ENCODE measurements around the gene CDH18.

The CDH18 gene

DNA sequence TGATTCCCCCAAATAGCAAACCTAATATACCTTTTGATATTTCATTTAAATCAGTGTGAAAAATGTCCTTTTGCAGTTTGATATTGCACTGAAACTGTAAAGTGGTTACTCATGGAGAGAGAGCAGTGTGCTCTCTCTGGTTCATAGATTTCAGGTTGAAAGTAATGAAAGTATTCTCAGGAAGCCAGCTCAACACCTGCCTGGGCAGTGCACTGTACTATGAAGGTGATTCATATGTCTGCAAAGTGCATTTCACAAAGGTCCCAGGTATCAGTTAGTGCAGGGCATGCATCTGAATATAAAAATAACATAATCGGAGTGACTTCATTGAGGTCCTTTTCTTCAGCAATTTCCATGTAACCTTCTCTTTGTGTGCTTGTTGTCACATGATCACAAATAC lies 274.3 kb downstream of the CDH18 start:
- DNase-seq = no peak

DNA sequence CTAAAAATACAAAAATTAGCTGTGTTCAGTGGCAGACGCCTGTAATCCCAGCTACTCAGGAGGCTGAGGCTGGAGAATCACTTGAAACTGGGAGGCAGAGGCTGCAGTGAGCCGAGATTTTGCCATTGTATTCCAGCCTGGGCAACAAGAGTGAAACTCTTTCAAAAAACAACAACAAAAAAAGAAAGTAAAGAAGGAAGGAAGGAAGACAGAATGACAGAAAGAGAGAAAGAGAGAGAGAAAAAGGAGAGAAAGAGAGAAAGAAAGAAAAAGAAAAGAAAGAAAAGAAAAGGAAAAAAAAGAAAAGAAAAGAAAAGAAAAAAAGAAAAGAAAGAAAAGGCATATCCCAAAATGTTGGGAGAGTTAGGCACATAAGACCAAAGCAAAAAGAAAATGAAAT lies 278.6 kb downstream of the CDH18 start:
- no peak for DNase-seq

DNA sequence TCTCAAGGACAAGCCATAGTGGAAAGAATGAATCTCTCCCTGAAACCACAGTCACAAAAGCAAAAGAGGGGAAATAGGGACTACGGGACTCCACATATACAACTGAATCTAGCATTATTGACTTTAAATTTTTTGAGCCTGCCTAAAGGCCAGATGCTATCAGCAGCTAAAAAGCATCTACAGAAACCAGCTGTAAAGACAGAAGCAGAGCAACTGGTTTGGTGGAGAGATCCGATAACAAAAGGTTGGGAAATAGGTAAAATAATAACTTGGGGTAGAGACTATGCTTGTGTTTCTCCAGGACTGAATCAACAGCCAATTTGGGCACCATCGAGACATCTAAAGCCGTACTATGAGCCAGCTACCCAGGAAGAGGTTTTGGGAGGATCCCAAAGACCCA lies 281.2 kb downstream of the CDH18 start:
- DNase-seq = no peak

DNA sequence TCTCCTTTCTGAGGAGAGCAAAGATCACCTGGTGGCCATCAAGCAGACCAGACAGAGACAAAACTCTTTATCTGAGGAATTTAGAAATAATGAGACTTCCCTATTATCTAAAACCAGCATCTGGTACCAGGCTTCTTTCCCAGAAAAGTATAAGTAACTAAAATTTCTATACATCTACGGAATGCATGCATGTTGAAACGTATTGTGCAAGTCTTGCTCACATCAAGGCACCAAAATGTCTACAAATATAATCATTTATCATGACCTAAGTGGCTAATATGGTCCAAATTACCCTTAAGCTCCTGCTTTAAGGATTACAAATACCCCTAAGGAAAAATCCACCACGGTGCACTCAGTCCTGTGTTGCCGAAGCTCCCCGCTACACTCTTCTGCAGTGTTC lies 286.3 kb downstream of the CDH18 start:
- DNase-seq = no peak

DNA sequence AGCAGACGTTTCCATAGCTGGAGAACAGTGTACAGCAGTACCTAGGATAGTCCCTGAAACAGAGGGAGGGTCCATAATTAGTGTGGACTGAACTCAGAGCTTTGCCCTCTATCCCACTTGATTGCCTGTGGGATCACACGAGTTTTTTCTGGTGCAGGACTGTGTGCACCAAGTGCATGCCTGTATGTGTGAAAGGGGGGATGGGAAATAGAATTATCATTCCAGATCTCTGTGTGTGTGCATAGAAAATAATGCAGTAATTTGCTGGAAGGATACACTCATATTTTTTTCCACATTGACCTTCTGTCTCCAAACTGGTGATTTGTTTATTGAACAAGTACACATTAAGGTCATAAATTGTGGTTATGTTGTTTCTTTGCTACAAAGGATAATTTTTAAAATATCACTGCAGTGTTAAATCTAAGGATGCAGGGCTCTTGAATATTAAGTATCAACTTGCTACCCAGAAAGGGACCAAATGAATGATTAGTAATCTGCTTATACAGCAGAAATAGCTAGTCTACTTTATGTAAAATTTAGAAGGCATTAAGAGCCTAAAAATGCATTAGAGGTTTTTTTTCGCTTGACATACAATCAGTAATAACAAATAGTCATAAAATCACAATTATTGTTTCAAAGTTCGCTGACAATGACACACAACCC lies 292.9 kb downstream of the CDH18 start:
- DNase-seq = no peak

DNA sequence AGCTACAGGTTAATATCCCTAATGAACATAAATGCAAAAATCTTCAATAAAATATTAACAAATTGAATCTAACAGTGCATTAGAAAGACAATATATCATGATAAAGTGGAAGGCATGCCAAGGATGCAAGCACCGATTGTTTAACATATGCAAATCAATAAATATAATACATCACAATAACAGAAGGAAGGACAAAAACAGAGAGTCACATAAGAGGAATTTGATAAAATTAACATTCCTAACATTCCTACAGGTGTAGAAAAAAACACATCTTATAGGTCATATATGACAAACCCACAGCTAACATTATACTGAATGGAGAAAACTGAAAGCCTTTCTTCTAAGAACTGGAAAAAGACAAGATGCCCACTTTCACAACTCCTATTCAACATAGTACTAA lies 297.0 kb downstream of the CDH18 start:
- no peak for DNase-seq

DNA sequence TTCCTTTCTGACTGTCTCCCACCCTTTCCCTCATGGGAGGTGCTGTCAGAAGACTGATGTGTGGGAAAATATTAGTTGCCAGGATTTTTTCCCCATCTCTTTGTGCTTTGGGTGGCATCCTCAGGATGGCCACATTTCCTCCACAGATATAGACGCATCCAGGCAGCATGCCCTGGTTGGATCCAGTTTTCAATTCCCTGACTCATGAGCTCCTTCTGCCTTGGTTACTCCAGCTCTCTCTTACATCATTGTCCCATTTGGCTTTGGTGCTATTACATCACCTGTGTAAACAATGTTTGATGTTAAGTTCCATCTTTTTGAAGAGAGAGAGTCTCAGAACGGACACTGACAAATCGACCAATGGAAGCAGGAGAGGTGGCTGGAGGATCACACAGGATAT lies 302.5 kb downstream of the CDH18 start:
- DNase-seq = no peak

DNA sequence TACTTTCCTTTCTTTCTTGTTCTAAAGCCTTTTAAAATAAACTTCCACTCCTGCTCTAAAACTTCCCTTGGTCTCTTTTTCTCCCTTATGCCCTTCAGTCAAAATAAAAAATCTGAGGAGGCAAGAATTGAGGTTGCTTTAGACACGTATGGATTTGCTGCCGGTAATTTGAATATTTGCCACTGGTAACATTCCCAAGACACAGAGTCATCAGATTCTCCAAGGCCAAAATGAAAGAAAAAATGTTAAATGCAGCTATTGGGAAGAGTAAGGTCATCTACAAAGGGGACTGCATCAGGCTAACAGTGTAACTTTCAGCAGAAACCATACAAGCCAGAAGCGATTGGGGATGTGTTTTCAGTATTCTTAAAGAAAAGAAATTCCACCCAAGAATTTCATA lies 311.1 kb downstream of the CDH18 start:
- DNase-seq = no peak

DNA sequence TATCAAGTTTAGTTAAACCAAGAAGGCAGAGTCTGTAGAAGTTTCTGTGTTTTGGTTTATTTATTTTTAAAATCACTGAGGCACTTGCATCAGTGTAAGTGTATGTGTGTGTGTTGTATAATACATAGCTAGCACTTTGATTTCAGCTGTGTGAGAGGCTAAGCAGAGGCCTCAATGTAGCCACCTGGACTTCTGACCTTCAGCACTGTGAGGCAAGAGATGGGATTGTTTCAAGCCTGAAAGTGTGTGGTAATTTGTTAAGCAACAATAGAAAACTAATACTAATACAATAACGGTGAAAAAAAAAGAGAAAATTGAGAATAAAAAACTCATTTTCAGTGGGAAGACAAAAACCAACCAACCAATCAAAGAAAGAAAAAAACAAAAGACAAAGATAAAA lies 327.3 kb downstream of the CDH18 start:
- DNase-seq = no peak

DNA sequence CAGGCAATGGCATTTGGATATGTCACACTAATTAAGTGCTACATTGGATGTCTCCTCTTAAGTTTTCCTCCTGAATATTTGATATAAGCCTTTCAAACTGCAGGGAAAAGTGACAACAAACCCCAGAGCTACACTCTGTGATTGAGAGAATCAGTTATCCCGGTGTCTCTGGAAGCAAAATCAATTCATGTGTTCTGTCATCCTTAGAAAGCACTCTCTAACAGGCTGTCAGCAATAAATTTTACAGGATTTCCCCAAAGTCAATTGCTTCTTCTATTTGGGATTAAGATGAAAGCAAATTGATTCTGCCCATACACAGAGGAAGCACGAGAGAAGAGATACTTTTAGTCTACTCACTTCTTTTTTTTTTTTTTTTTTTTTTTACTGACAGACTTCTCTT lies 332.4 kb downstream of the CDH18 start:
- DNase-seq = no peak

DNA sequence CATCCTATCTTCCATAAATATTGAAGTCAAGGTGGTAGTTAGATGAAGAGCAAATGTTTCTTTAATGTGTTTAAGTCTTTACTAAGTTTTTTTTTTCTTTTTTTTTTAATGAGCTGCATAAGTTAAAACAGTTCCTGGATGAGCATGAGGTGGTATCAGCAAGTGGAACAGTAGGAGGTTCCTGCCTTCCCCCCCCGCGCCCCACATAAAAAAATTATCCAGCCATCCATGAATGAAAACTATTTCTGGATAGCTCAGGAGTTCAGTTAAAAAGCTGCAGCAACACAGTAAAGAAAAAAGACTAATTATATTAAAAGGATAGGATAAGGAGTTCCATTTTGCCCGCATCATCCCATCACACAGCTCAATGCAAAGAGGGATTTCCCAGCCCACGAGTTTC lies 349.5 kb downstream of the CDH18 start:
- no peak for DNase-seq

DNA sequence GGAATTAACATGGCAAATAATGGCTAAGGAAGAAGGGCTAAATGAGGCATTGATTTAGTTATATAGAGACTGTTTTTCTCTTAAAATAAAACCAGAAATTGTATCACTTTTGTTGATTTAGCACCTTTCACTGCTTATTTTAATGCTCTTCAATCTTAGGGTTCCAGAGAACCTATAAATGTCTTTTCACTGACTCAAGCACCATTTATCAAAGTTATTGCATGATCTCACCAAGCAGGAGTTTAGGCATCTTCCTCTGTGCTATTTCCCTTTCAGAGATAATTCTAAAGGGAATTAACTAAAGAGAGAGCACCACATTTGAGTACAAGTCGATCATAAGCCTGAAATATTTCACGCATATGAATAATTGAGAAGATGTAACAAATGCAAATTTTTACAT lies 357.1 kb downstream of the CDH18 start:
- DNase-seq = no peak

DNA sequence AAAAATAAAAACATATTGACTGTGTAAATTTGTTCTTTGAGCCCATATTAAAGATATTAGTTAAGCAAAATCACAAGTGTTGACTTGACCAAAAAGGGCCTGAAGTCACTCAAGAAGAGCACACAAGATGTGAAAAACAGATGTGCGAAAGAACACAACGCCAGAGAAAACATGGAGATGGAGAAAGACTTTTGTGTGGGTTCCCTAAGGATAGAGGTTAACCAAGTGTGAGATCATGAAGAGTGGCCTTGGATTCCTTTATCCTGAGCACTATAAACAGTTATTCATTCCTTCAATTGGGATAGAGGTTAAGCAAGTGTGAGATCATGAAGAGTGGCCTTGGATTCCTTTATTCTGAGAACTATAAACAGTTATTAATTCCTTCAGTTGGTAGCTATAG lies 361.8 kb downstream of the CDH18 start:
- no peak for DNase-seq

DNA sequence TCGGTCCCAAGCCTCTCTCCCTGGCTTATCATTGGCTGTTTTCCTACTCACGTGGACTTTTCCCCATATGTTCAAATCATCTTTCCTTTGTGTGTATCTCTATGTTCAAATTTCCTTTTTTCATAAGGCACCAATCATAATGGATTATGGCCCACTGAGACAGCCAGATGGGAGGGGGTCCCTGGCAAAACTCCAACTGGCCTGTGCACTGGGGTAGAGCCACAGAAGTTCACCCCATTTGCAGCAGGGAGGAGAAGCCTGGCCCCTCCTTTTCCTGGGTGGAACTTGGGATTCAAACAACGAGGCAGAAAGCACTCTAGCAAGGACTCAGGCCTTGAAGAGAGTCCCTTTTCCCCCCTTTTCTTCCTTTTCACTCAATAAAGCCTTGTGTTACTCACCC lies 362.4 kb downstream of the CDH18 start:
- no peak for DNase-seq

DNA sequence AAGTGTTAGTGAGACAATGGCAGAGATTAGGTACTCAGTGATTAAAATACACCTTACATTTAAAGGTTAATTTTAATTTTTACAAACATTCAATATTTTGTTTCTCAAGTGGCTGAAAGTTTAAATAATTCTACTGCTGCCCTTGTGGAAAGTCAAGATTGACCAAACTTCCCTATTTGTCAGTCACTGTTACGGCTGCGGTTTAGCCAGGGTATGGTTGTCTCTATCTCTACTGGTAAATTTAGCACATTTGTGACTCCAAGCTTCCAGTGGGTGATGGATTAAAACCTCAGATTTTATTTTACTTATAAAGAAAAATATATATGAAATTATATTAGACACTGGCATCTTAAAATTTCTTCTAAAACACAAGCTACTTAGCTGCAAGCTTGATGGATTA lies 368.4 kb downstream of the CDH18 start:
- no peak for DNase-seq

DNA sequence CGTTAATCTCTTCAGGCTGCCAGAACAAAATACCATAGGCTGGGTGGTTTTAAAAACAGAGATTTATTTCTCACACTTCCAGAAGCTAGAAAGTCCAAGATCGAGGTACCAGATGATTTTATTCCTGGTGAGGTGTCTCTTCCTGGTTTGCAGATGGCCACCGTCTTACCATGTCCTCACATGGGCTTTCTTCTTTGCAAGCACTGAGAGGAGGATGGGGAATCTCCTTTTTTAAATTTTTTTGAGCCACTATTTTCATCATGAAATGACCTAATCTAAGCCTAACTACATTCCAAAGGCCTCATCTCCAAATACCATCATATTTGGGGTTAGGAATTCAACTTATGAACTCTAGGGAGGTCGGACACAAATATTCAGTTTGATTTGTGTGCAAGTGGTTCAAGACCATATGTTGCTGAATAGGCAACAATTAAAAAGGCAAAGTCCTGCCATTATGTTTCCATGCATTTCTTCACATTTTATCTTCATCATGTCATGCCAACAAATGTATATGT lies 371.2 kb downstream of the CDH18 start:
- no peak for DNase-seq

DNA sequence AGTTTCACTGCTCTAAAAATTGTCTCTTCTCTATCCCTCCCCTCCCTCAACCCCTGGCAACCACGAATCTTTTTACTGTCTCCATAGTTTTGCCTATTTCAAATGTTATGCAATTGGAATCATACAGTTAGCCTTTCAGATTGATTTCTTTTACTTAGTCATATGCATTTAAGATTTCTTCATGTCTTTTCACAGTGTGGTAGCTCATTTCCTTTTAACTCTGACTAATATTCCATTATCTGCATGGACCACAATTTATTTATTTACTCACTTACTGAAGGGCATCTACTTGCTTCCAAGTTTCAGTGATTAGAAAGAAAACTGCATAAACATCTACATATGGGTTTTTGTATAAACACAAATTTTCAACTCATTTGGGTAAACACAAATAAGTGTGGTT lies 372.3 kb downstream of the CDH18 start:
- DNase-seq = no peak

DNA sequence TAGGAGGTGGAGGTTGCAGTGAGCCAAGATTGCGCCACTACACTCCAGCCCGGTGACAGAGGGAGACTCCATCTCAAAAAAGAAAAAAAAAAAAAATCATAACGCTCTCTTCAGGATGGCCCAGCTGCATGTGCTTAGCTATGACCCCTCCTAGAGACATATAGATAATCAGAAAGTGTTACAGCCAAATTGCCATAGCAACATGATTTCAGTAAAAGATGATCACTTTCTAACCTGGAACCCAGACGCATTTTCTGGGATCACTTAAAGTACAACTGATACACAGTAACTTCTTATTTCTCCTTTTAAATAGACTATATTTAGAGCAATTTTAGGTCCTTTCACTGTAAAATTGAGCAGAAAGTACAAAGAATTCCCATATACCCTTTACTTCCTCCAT lies 372.9 kb downstream of the CDH18 start:
- DNase-seq = no peak

DNA sequence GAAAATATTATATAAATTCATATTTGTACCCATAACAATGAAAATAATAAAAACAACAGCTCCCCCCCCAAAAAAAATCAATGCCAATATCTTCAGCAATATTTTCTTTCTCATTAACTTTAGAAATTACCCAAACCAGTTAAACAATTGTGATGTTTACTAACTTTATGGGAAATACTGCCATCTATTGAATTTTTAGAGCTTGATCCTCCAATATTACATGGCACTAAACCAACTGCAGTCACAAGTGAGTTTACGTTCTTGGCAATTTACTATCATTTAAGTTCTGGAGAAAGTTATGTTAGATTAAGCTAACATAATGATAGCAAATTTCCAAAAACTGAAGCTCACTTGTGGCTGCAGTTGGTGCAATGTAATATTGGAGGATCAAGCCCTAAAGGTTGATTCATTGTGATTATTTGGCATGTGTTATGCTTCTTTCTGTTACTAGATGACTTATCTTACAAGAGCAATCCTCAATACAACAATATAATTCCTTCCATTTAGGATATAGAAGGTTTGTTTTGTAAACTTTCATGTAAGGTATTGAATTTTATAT lies 379.5 kb downstream of the CDH18 start:
- DNase-seq = no peak

DNA sequence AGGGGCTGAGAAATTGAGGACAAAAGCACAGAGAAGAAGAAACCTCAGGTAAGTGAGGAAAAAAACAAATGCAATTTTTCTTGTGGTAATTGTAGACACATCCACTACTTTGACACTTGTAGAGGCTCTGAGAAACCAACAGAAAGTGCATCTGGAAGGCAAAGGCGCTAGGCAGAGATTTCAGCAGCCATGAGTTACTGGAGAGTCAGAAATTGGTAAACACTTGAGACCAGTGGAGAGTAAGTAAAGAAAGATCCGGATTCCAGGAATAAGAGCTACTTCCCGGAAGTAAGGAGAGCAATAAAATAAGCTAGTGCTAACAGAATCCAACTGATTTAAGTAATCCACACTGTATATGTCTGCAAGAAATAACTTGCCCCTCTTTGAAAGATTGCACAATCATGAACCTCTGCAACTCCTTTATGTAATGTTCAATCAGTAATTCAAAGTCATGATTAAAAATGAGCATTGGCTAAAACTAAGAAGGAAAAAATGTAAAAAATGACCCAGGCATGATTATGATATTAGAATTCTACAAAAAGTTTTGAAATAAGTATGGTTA lies 382.1 kb downstream of the CDH18 start:
- no peak for DNase-seq

DNA sequence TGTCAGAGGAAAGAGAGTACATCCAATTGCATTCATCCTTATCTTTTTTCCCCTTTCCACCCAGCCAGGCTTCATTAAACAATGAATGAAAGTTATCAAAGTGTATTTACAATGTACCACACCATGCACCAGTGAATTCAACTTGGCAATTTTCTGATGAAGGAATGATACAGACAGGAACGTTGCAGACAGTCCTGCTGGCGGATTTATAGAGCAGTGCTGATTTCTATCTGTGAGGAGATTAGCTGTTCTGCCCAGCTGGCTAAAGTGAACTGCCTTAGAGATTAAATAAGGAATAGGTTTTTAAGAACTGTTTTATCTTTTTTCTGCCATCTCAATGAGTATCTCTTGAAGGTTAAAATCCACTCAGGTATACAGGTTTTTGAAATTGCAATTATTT lies 403.9 kb downstream of the CDH18 start:
- no peak for DNase-seq

DNA sequence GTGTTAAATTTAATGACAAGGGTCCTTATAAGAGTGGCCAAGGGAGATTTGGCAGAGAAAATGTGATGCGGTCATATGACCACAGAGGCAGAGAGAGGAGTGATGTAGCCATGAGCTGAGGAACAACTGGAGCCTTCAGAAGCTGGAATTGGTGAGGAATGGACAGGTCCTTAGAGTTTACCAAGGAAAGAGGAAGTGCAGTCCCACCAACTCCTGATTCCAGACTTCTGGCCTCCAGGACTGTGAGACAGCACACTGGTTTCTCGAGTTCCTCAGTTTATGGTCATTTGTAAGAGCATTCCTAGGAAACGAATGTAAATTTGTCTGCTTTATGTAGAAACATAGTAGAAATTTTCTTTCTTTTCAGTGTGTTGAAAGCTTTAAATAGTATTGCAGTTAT lies 410.1 kb downstream of the CDH18 start:
- DNase-seq = no peak

DNA sequence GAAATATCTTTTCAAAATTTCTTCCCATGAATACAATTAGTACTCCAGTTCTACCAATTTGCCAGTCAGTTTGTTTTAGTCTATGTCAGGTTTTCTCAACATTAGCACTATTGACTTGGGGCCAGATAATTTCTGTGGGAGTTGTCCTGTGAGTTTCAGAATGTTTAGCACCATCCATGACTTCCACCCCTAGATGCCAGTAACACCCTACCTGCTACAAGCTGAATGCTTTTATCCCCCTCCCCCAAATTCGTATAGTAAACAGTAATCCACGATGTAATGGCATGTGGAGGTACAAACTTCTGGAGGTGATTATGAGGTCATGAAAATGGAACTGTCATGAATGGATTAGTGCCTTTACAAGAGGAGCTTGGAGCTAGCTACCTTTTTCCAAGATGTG lies 420.0 kb downstream of the CDH18 start:
- no peak for DNase-seq

DNA sequence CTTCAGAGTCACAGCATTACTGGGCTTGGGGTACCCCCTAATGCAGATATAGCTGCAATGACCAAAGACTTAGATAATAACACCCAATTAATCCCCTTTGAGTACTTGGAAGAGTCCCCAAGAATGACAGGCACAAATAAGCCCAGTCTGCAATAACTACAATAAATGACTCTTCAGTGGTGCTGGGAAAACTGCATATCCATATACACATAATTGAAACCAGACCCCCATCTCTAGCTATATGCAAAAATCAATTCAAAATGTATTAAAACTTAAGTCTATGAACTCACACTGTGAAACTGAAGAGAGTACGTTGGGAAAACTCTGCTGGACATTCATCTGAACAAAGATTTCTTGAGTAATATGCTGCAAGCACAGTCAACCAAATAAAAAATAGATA lies 422.5 kb downstream of the CDH18 start:
- no peak for DNase-seq

DNA sequence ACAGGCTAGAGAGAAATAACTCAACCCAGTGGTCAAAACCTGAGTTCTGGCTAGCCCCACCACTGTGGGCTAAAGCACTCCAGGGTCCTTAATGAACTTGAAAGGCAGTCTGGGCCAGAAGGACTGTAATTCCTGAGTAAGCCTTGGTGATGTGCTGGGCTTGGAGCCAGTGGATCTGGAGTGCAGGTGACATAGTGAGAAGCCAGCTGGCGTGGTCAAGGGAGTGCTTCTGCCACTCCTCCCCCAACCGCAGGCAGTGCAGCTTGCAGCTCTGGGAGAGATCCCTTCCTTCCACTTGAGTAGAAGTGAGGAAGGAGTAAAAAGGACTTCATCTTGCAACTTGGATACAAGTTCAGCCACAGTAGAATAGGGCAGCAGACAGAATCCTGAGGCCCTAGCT lies 424.0 kb downstream of the CDH18 start:
- no peak for DNase-seq

All from activated CD4-positive, alpha-beta T cell treated with anti-CD3 and anti-CD28 coated beads, Interleukin-2, amount 50 U/mL, for 48 hours (primary cell).